GM18868 (cell line): Measurements from ENCODE around the gene RSPH10B.
"Not testable (repeated sequence)": the region's sequence is repeated elsewhere in the genome, so short reads cannot be mapped to it uniquely, and the experiment has no call there.

Source experiments
- ATAC-seq: cut with Tn5 transposase; IDR thresholded peaks from one replicate; pipeline ENCODE4 v1.9.1; 2021; ENCODE audit warnings: mild to moderate bottlenecking, moderate library complexity; ENCODE audit not compliant: unreplicated experiment

The RSPH10B gene

DNA sequence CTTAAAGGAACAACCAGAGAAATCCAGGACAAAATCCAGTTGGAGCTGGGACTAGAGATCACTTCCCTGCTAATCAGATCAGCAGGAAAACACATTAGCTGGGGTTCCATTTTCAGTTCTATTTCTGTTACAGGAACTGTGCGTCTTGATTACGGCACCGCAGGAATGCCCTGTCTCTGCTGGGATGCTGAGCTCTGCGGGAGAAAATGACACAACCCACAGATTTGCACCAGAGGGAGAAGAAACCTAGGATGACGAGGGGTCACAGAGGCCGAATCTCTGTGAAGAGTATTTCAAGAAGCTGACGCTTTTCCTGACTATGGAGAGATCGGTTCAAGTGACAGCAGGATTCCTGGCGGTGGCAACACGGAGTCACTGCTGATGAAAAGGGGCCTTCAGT is 40.2 kb downstream of the RSPH10B start:
- ATAC-seq, result not testable (repeated sequence)

GRCh38 chr7:5926263-5926870 is 44.1 kb downstream of the RSPH10B start:
- ATAC-seq, result not testable (repeated sequence)

GRCh38 chr7:5924630-5925029 is 45.9 kb downstream of the RSPH10B start:
- ATAC-seq, result not testable (repeated sequence)

DNA sequence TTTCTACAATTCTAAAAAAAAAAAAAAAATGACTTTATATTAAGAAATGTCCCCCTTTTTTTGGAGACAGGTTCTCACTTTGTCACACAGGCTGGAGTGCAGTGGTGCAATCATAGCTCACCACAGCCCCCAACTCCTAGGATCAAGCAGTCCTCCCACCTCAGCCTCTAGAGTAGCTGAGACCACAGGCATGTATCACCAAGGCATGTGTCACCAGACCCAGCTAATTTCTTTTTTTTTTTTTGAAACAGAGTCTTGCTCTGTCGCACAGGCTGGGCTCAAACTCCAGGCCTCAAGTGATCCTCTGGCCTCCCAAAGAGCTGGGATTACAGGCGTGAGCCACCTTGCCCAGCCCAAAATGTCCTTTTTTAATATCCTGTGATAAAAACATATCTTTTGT is 46.3 kb downstream of the RSPH10B start:
- not testable (repeated sequence) for ATAC-seq

DNA sequence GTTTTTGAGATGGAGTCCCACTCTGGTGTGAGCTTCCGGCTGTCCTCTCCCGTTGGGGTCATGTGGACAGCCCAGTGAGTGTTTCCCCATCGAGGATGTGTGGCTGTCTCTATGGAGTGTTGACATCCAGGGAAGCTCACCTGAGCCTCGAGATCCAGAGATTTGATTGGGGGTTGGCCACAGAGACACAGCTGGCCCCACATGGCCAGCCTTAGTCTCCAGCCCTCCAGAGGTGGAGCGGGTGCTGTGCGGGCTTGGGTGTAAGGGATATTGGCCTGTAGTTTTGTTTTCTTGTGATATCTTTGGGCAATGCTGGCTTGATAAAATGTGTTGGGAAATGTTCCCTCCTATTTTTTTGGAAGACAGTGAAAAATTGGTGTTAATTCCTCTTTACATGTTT is 54.0 kb downstream of the RSPH10B start:
- ATAC-seq, result not testable (repeated sequence)

DNA sequence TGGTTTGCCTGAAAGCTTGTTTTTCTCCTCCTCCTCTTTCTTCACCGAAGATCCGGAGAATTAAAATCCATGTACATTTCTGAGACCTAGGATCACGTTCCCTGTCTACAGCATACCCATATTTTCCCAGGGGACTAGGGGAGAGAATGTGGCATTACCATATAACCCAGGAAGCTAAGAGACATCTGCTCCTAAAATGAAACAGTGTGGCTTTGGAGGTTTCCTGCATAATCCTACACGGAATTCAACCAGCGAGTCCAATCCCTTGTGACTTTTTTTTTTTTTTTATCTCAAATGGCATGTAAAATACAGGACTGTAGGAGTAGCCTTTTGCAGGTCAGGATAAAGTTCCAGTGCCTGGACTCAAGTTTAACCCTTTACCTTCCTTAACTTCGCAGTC is 61.7 kb downstream of the RSPH10B start:
- ATAC-seq, result not testable (repeated sequence)

DNA sequence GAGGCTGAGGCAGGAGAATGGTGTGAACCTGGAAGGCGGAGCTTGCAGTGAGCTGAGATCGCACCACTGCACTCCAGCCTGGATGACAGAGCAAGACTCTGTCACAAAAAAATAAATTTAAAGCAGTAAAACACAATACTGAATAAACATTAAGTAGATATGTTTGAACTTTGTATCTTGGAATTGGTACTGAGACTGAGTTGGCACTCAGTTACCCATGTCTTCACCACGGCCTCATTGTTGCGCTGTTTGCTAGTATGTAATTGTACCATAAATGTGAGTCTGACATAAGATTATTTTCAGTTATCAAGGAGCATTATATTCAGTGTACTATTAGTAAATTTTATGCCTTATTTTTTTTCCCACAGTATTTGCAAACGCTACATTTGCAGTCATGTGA is 65.8 kb downstream of the RSPH10B start:
- not testable (repeated sequence) for ATAC-seq

- ATAC-seq, result not testable (repeated sequence)
Measured at GRCh38 chr7:5903002-5903401, 67.5 kb downstream of the RSPH10B start.

DNA sequence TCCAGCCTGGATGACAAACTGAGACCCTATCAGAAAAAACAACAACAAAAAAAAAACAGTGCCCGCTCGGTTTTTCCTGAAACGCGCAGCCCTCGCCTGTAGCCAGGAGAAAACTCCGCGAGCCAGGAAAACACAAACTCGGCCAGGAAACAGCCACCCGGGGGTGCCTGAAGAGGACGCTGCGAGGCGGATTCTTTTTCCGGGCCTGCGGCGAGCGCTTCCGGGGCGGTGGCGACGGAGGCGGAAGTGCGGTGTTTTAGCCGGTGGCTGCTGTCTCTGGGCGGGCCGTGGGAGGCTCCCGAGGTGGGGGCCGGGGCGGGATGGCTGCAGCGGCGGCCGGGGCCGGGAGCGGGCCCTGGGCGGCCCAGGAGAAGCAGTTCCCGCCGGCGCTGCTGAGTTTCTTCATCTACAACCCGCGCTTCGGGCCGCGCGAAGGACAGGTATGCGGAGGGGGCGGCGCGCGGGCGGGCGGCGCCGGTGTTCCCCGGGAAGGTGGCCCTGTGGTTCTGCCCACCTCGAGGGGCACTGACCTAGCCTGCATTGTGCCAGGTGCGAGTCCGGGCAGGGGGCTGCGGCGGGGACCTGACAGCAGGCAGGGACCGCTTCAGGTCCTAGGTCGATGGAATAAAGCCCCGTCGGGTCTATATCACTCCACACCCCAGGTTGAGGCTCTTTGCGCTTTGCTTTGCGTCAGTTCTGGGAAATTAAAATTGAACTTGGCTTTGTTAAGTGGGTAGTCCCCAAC is 71.8 kb downstream of the RSPH10B start, which contains the start of gene CCZ1:
TSS of gene CCZ1 (plus strand) at position 254 of the 745 bp plus-strand sequence. CDS start at position 321, 67 bp downstream.
- ATAC-seq, result peak; percentile 97

DNA sequence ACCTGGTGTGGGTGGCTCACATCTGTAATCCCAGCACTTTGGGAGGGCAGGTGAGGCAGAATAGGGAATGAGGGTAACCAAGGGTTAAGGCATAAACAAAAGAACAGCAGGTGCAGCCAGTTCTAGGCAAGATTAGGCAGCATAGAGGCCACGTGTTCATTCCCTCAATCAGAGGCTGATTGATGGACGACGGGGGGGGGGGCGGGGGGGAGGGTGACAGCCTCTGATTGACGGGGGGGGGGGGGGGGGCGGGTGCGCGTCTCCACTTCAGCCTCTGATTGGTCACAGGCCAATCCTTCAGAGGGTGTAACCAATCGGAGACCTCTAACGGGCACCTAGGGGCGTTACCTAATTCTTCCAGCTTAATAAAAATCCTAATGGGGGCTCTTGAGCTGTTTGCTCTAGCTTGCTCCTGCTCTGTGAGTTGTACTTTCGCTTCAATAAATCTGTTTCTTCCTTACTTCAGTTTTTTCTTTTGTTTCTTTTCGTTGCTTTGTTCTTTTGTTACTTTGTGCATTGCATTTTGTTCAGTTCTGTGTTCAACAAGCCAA is 73.0 kb downstream of the RSPH10B start:
- not testable (repeated sequence) for ATAC-seq

- ATAC-seq, result no peak
Measured at GRCh38 chr7:5892498-5892897, 78.0 kb downstream of the RSPH10B start.

GRCh38 chr7:5890244-5890643 is 80.2 kb downstream of the RSPH10B start:
- ATAC-seq, result not testable (repeated sequence)

- not testable (repeated sequence) for ATAC-seq
Measured at GRCh38 chr7:5888021-5888420, 82.5 kb downstream of the RSPH10B start.

GRCh38 chr7:5884431-5884830 is 86.1 kb downstream of the RSPH10B start:
- not testable (repeated sequence) for ATAC-seq

DNA sequence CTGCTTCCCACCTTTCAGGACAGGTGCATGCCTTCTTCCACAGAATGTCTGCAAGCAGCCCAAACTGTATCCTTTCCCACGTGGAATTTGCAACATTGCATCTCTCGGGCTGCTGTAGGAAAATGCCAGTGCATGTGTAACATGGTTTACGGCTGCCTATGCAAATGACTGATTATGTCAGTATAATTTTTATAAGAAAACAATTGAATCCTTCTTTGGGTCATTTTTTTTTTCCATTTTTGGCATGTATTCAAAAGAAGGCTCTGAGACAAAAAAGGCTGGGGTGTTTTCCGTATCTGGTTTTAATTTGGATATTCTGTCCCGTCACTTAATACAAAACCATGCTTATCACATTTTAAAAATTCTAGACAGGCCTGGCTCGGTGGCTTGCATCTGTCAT is 90.4 kb downstream of the RSPH10B start:
- ATAC-seq, result not testable (repeated sequence)

GRCh38 chr7:5879591-5879990 is 90.9 kb downstream of the RSPH10B start:
- not testable (repeated sequence) for ATAC-seq
